ENCODE data around the gene ST7. TPM values are rescaled to one million over a fixed set of nuclear protein-coding genes. Genes with fewer than 3 reads are reported as not detected.

ST7 gene
- total RNA-seq, 1 experiment from 2014 or later: 12.4 TPM

DNA sequence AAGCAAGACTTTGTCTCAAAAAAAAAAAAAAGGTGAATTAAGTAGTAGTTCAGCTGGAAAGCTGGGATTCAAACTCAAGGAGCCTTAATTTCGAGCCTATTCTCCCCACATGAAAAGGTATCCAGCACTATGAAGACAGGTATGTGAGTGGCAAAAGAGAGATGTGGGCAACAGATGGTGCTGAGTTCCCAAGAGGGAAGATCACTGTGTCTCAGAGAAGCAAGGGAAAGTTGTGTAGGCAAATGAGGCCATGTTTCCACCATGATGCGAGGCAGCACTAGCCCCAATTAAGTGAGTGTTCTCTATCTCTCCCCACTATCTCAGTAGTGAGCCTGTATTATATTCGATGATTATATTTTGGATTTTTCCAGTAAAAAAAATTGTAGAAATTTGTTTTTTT is 19.8 kb upstream of the ST7 start (continued):
- TF ChIP-seq, protein P1, sequence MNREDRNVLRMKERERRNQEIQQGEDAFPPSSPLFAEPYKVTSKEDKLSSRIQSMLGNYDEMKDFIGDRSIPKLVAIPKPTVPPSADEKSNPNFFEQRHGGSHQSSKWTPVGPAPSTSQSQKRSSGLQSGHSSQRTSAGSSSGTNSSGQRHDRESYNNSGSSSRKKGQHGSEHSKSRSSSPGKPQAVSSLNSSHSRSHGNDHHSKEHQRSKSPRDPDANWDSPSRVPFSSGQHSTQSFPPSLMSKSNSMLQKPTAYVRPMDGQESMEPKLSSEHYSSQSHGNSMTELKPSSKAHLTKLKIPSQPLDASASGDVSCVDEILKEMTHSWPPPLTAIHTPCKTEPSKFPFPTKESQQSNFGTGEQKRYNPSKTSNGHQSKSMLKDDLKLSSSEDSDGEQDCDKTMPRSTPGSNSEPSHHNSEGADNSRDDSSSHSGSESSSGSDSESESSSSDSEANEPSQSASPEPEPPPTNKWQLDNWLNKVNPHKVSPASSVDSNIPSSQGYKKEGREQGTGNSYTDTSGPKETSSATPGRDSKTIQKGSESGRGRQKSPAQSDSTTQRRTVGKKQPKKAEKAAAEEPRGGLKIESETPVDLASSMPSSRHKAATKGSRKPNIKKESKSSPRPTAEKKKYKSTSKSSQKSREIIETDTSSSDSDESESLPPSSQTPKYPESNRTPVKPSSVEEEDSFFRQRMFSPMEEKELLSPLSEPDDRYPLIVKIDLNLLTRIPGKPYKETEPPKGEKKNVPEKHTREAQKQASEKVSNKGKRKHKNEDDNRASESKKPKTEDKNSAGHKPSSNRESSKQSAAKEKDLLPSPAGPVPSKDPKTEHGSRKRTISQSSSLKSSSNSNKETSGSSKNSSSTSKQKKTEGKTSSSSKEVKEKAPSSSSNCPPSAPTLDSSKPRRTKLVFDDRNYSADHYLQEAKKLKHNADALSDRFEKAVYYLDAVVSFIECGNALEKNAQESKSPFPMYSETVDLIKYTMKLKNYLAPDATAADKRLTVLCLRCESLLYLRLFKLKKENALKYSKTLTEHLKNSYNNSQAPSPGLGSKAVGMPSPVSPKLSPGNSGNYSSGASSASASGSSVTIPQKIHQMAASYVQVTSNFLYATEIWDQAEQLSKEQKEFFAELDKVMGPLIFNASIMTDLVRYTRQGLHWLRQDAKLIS (CRISPR knock-in tag; IDR thresholded peaks at IDR 0.05; ENCODE audit: borderline replicate concordance): no peak
- TF ChIP-seq, protein P2, sequence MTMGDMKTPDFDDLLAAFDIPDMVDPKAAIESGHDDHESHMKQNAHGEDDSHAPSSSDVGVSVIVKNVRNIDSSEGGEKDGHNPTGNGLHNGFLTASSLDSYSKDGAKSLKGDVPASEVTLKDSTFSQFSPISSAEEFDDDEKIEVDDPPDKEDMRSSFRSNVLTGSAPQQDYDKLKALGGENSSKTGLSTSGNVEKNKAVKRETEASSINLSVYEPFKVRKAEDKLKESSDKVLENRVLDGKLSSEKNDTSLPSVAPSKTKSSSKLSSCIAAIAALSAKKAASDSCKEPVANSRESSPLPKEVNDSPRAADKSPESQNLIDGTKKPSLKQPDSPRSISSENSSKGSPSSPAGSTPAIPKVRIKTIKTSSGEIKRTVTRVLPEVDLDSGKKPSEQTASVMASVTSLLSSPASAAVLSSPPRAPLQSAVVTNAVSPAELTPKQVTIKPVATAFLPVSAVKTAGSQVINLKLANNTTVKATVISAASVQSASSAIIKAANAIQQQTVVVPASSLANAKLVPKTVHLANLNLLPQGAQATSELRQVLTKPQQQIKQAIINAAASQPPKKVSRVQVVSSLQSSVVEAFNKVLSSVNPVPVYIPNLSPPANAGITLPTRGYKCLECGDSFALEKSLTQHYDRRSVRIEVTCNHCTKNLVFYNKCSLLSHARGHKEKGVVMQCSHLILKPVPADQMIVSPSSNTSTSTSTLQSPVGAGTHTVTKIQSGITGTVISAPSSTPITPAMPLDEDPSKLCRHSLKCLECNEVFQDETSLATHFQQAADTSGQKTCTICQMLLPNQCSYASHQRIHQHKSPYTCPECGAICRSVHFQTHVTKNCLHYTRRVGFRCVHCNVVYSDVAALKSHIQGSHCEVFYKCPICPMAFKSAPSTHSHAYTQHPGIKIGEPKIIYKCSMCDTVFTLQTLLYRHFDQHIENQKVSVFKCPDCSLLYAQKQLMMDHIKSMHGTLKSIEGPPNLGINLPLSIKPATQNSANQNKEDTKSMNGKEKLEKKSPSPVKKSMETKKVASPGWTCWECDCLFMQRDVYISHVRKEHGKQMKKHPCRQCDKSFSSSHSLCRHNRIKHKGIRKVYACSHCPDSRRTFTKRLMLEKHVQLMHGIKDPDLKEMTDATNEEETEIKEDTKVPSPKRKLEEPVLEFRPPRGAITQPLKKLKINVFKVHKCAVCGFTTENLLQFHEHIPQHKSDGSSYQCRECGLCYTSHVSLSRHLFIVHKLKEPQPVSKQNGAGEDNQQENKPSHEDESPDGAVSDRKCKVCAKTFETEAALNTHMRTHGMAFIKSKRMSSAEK (CRISPR knock-in tag; IDR thresholded peaks at IDR 0.05; ENCODE audit: borderline replicate concordance): no peak
- no peak for TF ChIP-seq ZNF138 (CRISPR knock-in tag; conservative IDR thresholded peaks at IDR 0.05)
- TF ChIP-seq, protein P3, sequence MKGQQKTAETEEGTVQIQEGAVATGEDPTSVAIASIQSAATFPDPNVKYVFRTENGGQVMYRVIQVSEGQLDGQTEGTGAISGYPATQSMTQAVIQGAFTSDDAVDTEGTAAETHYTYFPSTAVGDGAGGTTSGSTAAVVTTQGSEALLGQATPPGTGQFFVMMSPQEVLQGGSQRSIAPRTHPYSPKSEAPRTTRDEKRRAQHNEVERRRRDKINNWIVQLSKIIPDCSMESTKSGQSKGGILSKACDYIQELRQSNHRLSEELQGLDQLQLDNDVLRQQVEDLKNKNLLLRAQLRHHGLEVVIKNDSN (CRISPR knock-in tag; IDR thresholded peaks at IDR 0.05): no peak
- TF ChIP-seq NFE2L1 (CRISPR knock-in tag; IDR thresholded peaks at IDR 0.05): no peak
- TF ChIP-seq, protein P4, sequence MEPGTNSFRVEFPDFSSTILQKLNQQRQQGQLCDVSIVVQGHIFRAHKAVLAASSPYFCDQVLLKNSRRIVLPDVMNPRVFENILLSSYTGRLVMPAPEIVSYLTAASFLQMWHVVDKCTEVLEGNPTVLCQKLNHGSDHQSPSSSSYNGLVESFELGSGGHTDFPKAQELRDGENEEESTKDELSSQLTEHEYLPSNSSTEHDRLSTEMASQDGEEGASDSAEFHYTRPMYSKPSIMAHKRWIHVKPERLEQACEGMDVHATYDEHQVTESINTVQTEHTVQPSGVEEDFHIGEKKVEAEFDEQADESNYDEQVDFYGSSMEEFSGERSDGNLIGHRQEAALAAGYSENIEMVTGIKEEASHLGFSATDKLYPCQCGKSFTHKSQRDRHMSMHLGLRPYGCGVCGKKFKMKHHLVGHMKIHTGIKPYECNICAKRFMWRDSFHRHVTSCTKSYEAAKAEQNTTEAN (CRISPR knock-in tag; IDR thresholded peaks at IDR 0.05): no peak
- no peak for TF ChIP-seq SP1 (CRISPR knock-in tag; conservative IDR thresholded peaks at IDR 0.05)
- no peak for TF ChIP-seq TEAD1 (CRISPR knock-in tag; IDR thresholded peaks at IDR 0.05)

DNA sequence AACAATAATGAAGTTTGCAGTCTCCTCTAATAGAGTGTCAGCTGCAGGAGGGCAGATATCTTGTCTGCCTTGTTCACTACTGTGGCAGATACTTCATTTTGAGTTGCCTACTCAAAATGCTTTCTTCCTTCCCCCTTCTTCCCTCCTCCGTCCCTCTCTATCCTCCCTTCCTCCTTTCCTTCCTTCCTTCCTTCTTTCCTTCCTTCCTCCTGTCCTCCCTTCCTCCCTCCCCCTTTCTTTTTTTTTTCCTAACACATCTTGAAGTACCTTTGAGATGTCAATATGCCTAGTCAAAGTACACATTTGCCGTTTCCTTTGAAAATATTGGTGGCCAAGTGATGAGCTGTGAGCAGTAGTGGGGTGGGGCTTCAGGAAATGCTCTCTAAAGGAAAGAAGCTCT is 18.7 kb upstream of the ST7 start:
- POLR2A ChIA-PET: no interaction called here
- TF ChIP-seq MXD4 (CRISPR knock-in tag; IDR thresholded peaks at IDR 0.05; ENCODE audit: borderline replicate concordance): no peak
- no peak for TF ChIP-seq ZNF232 (CRISPR knock-in tag; IDR thresholded peaks at IDR 0.05)
- TF ChIP-seq JUN (CRISPR knock-in tag; IDR thresholded peaks at IDR 0.05): no peak
- no peak for TF ChIP-seq SMAD3 (CRISPR knock-in tag; IDR thresholded peaks at IDR 0.05; ENCODE audit: borderline replicate concordance)
- no peak for TF ChIP-seq ZBTB21 (CRISPR knock-in tag; IDR thresholded peaks at IDR 0.05; ENCODE audit: borderline replicate concordance)
- TF ChIP-seq, protein P5, sequence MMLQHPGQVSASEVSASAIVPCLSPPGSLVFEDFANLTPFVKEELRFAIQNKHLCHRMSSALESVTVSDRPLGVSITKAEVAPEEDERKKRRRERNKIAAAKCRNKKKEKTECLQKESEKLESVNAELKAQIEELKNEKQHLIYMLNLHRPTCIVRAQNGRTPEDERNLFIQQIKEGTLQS (CRISPR knock-in tag; conservative IDR thresholded peaks at IDR 0.05): no peak
- no peak for TF ChIP-seq NFATC4 (CRISPR knock-in tag; IDR thresholded peaks at IDR 0.05)
- no peak for TF ChIP-seq ESRRA (CRISPR knock-in tag; IDR thresholded peaks at IDR 0.05; ENCODE audit: borderline replicate concordance)
- TF ChIP-seq, protein P2 (CRISPR knock-in tag; IDR thresholded peaks at IDR 0.05; ENCODE audit: borderline replicate concordance): no peak
- TF ChIP-seq, protein P6, sequence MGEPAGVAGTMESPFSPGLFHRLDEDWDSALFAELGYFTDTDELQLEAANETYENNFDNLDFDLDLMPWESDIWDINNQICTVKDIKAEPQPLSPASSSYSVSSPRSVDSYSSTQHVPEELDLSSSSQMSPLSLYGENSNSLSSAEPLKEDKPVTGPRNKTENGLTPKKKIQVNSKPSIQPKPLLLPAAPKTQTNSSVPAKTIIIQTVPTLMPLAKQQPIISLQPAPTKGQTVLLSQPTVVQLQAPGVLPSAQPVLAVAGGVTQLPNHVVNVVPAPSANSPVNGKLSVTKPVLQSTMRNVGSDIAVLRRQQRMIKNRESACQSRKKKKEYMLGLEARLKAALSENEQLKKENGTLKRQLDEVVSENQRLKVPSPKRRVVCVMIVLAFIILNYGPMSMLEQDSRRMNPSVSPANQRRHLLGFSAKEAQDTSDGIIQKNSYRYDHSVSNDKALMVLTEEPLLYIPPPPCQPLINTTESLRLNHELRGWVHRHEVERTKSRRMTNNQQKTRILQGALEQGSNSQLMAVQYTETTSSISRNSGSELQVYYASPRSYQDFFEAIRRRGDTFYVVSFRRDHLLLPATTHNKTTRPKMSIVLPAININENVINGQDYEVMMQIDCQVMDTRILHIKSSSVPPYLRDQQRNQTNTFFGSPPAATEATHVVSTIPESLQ (CRISPR knock-in tag; IDR thresholded peaks at IDR 0.05): no peak
- no peak for TF ChIP-seq EMX1 (CRISPR knock-in tag; IDR thresholded peaks at IDR 0.05)

More for the DNA sequence above, 18.7 kb upstream of the ST7 start:
- CTCF ChIA-PET: interaction anchor here (1.7 to 2.1 kb wide), 2 partner anchors 184 to 192 kb away, joined by 6 to 11 read pairs; no protein-coding TSS in a partner anchor
- peaks cover 9% of the 10 kb centered on the region for H3K4me1 Mint-ChIP-seq
- H3K4me3 Mint-ChIP-seq: no peak overlapping the region
- peaks cover 7% of the 10 kb centered on the region for H3K27me3 Mint-ChIP-seq (ENCODE audit: low read depth)
- no peak for ATAC-seq
- no peaks in the 10 kb centered on the region for H3K36me3 Mint-ChIP-seq
- no peak for DNase-seq (ENCODE audit: low spot score)
- H3K27ac Mint-ChIP-seq: no peak overlapping the region
- no peaks in the 10 kb centered on the region for H3K9me3 Mint-ChIP-seq

All from WTC11 (cell line).